Left lung (tissue), 10 donors: ENCODE results near the gene PIBF1. TPM values are rescaled to one million over a fixed set of nuclear protein-coding genes. Genes with fewer than 3 reads are reported as not detected.

Experiments used
- ATAC-seq: fragments of 200-7000 bp; cut with Tn5 transposase; one replicate; pipeline ENCODE4 v1.9.1; 2020; ENCODE audit warnings: moderate library complexity
- DNase-seq, 4 donors: peaks; one replicate each; pipeline ENCODE4 v3.0.0-alpha.2; 2013 to 2020
- H3K27ac ChIP-seq, 2 donors: fragments of 200-600 bp; sonication (generic) in 1 of 2; one replicate each; pipeline versions ENCODE4 v1.5.0 to v1.8.0; 2020 to 2021
- H3K27me3 ChIP-seq, 2 donors: fragments of 200-600 bp; sonication (generic) in 1 of 2; one replicate each; pipeline versions ENCODE4 v1.5.0 to v1.8.0; 2020 to 2021
- H3K36me3 ChIP-seq, 2 donors: fragments of 200-600 bp; sonication (generic) in 1 of 2; one replicate each; pipeline versions ENCODE4 v1.5.0 to v1.8.0; 2020 to 2021
- H3K4me1 ChIP-seq, 2 donors: fragments of 200-600 bp; one replicate each; pipeline ENCODE4 v1.8.0; 2021
- H3K4me3 ChIP-seq, 2 donors: fragments of 200-600 bp; sonication (generic) in 1 of 2; one replicate each; pipeline versions ENCODE4 v1.5.0 to v1.8.0; 2020 to 2021; ENCODE audit warnings: mild to moderate bottlenecking in 1 of 2
- H3K9me3 ChIP-seq, 2 donors: fragments of 200-600 bp; sonication (generic) in 1 of 2; one replicate each; pipeline versions ENCODE4 v1.5.0 to v1.8.0; 2020 to 2021
- CTCF ChIP-seq, 2 donors: fragments of 200-600 bp; sonication (generic) in 1 of 2; IDR thresholded peaks; one replicate each; pipeline versions ENCODE4 v1.5.0 to v1.8.0; 2021; ENCODE audit warnings: antibody characterized with exemption in 2 of 2
- intact Hi-C, 2 donors: fragments of 100-400 bp; cut with DNase I; formaldehyde crosslinking; loops; one replicate each; pipeline versions ENCODE4 v1.11.2 to v1.14.2; 2022
- polyA plus RNA-seq, 6 donors: library from polyadenylated mRNA; unstranded; fragments of 120-200 nt; gene quantifications; one replicate each; pipeline ENCODE4 v1.2.1, GENCODE V29; 2013; ENCODE audit not compliant: insufficient read length in 6 of 6
- total RNA-seq, 2 donors: library from RNA; stranded (reverse); fragmentation: NEBNext Ultra II Directional; extraction: Animal tissue kit (Norgen Biotek cat#: 25700); gene quantifications; one replicate each; pipeline ENCODE4 v1.2.1, GENCODE V29; 2021
- donor health status: DM: no; HTN: yes; CAD: no.
- donor health status: DM: no; HTN: no; CAD: no.

The PIBF1 gene
- total and polyA plus RNA-seq, 8 donors = 20.7 to 52.6 (median 41.4) TPM

- no peak overlapping the region for H3K4me3 ChIP-seq
- H3K27ac ChIP-seq = no peak overlapping the region
- H3K4me1 ChIP-seq = no peaks in the 10 kb centered on the region
- no peak for DNase-seq
- peaks cover 0 to 83% of the 10 kb centered on the region in 2 donors for H3K36me3 ChIP-seq
- ATAC-seq = no peak
- no peak for TF ChIP-seq CTCF (IDR thresholded peaks at IDR 0.05)
- no peaks in the 10 kb centered on the region for H3K27me3 ChIP-seq
- H3K9me3 ChIP-seq = no peaks in the 10 kb centered on the region
- intact Hi-C loops = no loop called here
Observed at GRCh38 chr13:72751220-72751619, 30.7 kb upstream of the PIBF1 start.

- Histone ChIP-seq H3K36me3 (peaks cover 0 to 84% of the 10 kb centered on the region in 2 donors), H3K4me1 (no peaks in the 10 kb centered on the region), H3K4me3 (no peak overlapping the region), H3K9me3 (no peaks in the 10 kb centered on the region), H3K27me3 (no peaks in the 10 kb centered on the region), H3K27ac (no peak overlapping the region)
- TF ChIP-seq CTCF (IDR thresholded peaks at IDR 0.05) = no peak
- ATAC-seq = no peak
- DNase-seq = no peak
- intact Hi-C loops = no loop called here
Observed at GRCh38 chr13:72754111-72754510, 27.8 kb upstream of the PIBF1 start.

GRCh38 chr13:72757792-72758535, 24.0 kb upstream of the PIBF1 start:
- Histone ChIP-seq H3K4me1 (no peaks in the 10 kb centered on the region), H3K4me3 (no peak overlapping the region), H3K27ac (no peak overlapping the region), H3K9me3 (no peaks in the 10 kb centered on the region), H3K27me3 (no peaks in the 10 kb centered on the region), H3K36me3 (peaks cover 0 to 99% of the 10 kb centered on the region in 2 donors)
- DNase-seq = no peak
- ATAC-seq = no peak
- TF ChIP-seq CTCF (IDR thresholded peaks at IDR 0.05) = no peak
- intact Hi-C loops = no loop called here

GRCh38 chr13:72760189-72760588, 21.7 kb upstream of the PIBF1 start:
- ATAC-seq (no peak), DNase-seq (no peak)
- Histone ChIP-seq H3K27me3 (no peaks in the 10 kb centered on the region), H3K27ac (no peak overlapping the region), H3K4me3 (no peak overlapping the region), H3K9me3 (no peaks in the 10 kb centered on the region), H3K4me1 (no peaks in the 10 kb centered on the region), H3K36me3 (peaks cover 0 to 100% of the 10 kb centered on the region in 2 donors)
- TF ChIP-seq CTCF (IDR thresholded peaks at IDR 0.05) = no peak
- intact Hi-C loops = no loop called here

DNA sequence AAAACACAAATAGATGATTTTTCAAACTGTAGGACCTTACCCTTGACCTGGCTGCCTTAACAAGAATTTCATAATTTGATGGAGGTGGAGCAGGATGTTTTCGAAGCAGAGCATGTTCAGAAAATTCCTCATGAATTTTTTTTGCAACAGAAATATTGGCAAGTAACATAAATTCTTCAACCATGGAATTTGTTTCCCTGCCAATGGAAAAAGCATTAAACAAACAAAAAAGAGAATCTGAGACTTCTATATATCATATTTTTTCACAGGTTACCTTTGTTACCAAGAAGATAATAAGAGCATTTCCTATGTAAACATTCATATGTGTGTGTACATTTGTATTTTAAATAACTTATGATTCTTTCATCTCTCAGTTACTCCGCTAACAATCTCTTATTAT, 18.5 kb upstream of the PIBF1 start:
- Histone ChIP-seq H3K36me3 (peaks cover 5 to 100% of the 10 kb centered on the region in 2 donors), H3K27ac (no peak overlapping the region), H3K4me3 (no peak overlapping the region), H3K9me3 (no peaks in the 10 kb centered on the region), H3K27me3 (no peaks in the 10 kb centered on the region), H3K4me1 (no peaks in the 10 kb centered on the region)
- DNase-seq (no peak), ATAC-seq (no peak)
- no peak for TF ChIP-seq CTCF (IDR thresholded peaks at IDR 0.05)
- intact Hi-C loops = no loop called here
